ENCODE measurements around the gene PEAK1. TPM values are rescaled to one million over a fixed set of nuclear protein-coding genes. Genes with fewer than 3 reads are reported as not detected.

The PEAK1 gene
- total and polyA plus RNA-seq, 2 experiments from 2014 or later, result 7.8 to 34.1 TPM

DNA sequence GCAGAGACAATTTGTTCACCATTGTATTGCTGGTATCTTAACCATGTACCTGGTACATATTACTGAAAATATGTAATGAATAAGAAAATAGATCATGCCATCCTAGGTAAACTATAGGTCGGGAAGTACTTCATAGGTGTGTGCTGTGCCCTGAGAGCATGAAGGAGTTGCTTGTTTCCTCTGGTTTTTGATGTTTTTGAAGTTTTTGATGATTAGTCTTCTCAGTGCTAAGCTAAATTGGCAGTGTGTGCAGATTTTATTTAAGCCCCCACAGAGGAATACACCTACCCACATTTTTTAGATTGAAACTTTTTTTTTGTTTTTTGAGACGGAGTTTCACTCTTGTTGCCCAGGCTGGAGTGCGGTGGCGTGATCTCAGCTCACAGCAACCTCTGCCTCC is 17.4 kb upstream of the PEAK1 start:
- Histone ChIP-seq H3K4me3 (no peak overlapping the region), H3K27ac (ENCODE audit: low read depth) (no peak overlapping the region), H2AFZ (no peak overlapping the region), H3K27me3 (ENCODE audit: insufficient read depth) (no peaks in the 10 kb centered on the region), H3K79me2 (replicated peaks; ENCODE audit: insufficient read depth) (peaks cover 62% of the 10 kb centered on the region), H3K4me2 (no peak overlapping the region), H3F3A (replicated peaks; ENCODE audit: low read depth) (no peaks in the 10 kb centered on the region), H3K36me3 (ENCODE audit: insufficient read depth) (no peaks in the 10 kb centered on the region), H4K20me1 (replicated peaks; ENCODE audit: insufficient read depth) (peaks cover 19% of the 10 kb centered on the region; the same call in 1 of the 2 replicates), H3K9me2 (ENCODE audit: insufficient read depth) (no peaks in the 10 kb centered on the region), H3K4me1 (ENCODE audit: insufficient read depth) (no peaks in the 10 kb centered on the region)
- no peak overlapping the region for H3K4me3 Mint-ChIP-seq
- H3K27ac Mint-ChIP-seq, result no peak overlapping the region
- ATAC-seq (no peak), DNase-seq (ENCODE audit: low spot score) (no peak)
- no peaks in the 10 kb centered on the region for H3K36me3 Mint-ChIP-seq (ENCODE audit: low read depth)
- no peaks in the 10 kb centered on the region for H3K4me1 Mint-ChIP-seq
- no peak for TF ChIP-seq EZH2phosphoT487 (IDR thresholded peaks at IDR 0.05; ENCODE audit: unreplicated experiment)
- TF ChIP-seq CTCF (conservative IDR thresholded peaks at IDR 0.05; ENCODE audit: low read depth in 2 of 2), result no peak
- no peak for TF ChIP-seq NANOG (IDR thresholded peaks at IDR 0.05; ENCODE audit: borderline replicate concordance)
- no peak for TF ChIP-seq CREB1 (CRISPR knock-in tag; IDR thresholded peaks at IDR 0.05; ENCODE audit: low read depth)
- TF ChIP-seq, protein P1, sequence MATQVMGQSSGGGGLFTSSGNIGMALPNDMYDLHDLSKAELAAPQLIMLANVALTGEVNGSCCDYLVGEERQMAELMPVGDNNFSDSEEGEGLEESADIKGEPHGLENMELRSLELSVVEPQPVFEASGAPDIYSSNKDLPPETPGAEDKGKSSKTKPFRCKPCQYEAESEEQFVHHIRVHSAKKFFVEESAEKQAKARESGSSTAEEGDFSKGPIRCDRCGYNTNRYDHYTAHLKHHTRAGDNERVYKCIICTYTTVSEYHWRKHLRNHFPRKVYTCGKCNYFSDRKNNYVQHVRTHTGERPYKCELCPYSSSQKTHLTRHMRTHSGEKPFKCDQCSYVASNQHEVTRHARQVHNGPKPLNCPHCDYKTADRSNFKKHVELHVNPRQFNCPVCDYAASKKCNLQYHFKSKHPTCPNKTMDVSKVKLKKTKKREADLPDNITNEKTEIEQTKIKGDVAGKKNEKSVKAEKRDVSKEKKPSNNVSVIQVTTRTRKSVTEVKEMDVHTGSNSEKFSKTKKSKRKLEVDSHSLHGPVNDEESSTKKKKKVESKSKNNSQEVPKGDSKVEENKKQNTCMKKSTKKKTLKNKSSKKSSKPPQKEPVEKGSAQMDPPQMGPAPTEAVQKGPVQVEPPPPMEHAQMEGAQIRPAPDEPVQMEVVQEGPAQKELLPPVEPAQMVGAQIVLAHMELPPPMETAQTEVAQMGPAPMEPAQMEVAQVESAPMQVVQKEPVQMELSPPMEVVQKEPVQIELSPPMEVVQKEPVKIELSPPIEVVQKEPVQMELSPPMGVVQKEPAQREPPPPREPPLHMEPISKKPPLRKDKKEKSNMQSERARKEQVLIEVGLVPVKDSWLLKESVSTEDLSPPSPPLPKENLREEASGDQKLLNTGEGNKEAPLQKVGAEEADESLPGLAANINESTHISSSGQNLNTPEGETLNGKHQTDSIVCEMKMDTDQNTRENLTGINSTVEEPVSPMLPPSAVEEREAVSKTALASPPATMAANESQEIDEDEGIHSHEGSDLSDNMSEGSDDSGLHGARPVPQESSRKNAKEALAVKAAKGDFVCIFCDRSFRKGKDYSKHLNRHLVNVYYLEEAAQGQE (IDR thresholded peaks at IDR 0.05; ENCODE audit: unreplicated experiment), result no peak
- TF ChIP-seq EZH2 (IDR thresholded peaks at IDR 0.05; ENCODE audit: low read depth, unreplicated experiment), result no peak
- TF ChIP-seq STAT1 (IDR thresholded peaks at IDR 0.05; ENCODE audit: unreplicated experiment), result no peak
- TF ChIP-seq ZNF114 (CRISPR knock-in tag; IDR thresholded peaks at IDR 0.05), result no peak
- no peak for TF ChIP-seq ZNF331 (CRISPR knock-in tag; IDR thresholded peaks at IDR 0.05; ENCODE audit: low read depth)
- TF ChIP-seq, protein P2, sequence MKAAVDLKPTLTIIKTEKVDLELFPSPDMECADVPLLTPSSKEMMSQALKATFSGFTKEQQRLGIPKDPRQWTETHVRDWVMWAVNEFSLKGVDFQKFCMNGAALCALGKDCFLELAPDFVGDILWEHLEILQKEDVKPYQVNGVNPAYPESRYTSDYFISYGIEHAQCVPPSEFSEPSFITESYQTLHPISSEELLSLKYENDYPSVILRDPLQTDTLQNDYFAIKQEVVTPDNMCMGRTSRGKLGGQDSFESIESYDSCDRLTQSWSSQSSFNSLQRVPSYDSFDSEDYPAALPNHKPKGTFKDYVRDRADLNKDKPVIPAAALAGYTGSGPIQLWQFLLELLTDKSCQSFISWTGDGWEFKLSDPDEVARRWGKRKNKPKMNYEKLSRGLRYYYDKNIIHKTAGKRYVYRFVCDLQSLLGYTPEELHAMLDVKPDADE (IDR thresholded peaks at IDR 0.05), result no peak
- no peak for TF ChIP-seq JUNB (IDR thresholded peaks at IDR 0.05; ENCODE audit: unreplicated experiment)
- no peak for TF ChIP-seq ZNF462 (CRISPR knock-in tag; IDR thresholded peaks at IDR 0.05)
- no peak for TF ChIP-seq POLR2AphosphoS5 (IDR thresholded peaks at IDR 0.05; ENCODE audit: low read depth)
- H3K27me3 Mint-ChIP-seq (ENCODE audit: insufficient read depth, low read depth, poor library complexity), result peaks cover 2% of the 10 kb centered on the region
- no peaks in the 10 kb centered on the region for H3K9me3 Mint-ChIP-seq
